H9 (cell line): ENCODE data around the gene AHNAK2. TPM values are rescaled to one million over a fixed set of nuclear protein-coding genes. Genes with fewer than 3 reads are reported as not detected.

Source experiments
- DNase-seq: peaks from one replicate; pipeline ENCODE4 v3.0.0-alpha.2; 2017
- H2AFZ ChIP-seq: one replicate; pipeline ENCODE4 v1.6.1; 2013; ENCODE audit warnings: mild to moderate bottlenecking, low read length, control low read depth, moderate library complexity
- H2AK5ac ChIP-seq: 2 replicates; pipeline ENCODE4 v1.6.1; 2013; ENCODE audit warnings: low read length, control low read depth, mixed read lengths; ENCODE audit not compliant: insufficient read length
- H2BK120ac ChIP-seq: one replicate; pipeline ENCODE4 v1.6.1; 2013; ENCODE audit warnings: low read depth, mild to moderate bottlenecking, low read length, control low read depth, inconsistent platforms; ENCODE audit not compliant: poor library complexity, severe bottlenecking
- H2BK12ac ChIP-seq: 2 replicates; pipeline ENCODE4 v1.6.1; 2013; ENCODE audit warnings: low read length, control low read depth, mixed read lengths, low read depth; ENCODE audit not compliant: insufficient read length
- H2BK15ac ChIP-seq: 2 replicates; pipeline ENCODE4 v1.6.1; 2013; ENCODE audit warnings: low read depth, low read length, control low read depth
- H2BK20ac ChIP-seq: one replicate; pipeline ENCODE4 v1.6.1; 2013; ENCODE audit warnings: low read depth, mild to moderate bottlenecking, low read length, control low read depth, inconsistent platforms; ENCODE audit not compliant: poor library complexity, severe bottlenecking
- H2BK5ac ChIP-seq: 2 replicates; pipeline ENCODE4 v1.6.1; 2013; ENCODE audit warnings: low read length, control low read depth, mixed read lengths; ENCODE audit not compliant: insufficient read length
- H3K14ac ChIP-seq: 2 replicates; pipeline ENCODE4 v1.6.1; 2013; ENCODE audit warnings: low read length, control low read depth; ENCODE audit not compliant: insufficient read depth
- H3K18ac ChIP-seq: 2 replicates; pipeline ENCODE4 v1.6.1; 2013; ENCODE audit warnings: low read depth, mild to moderate bottlenecking, mixed read lengths, low read length, control low read depth; ENCODE audit not compliant: insufficient read length
- H3K23ac ChIP-seq: 2 replicates; pipeline ENCODE4 v1.6.1; 2013; ENCODE audit warnings: low read length, control low read depth, mixed read lengths, low read depth; ENCODE audit not compliant: insufficient read length
- H3K23me2 ChIP-seq: 2 replicates; pipeline ENCODE4 v1.6.1; 2013; ENCODE audit warnings: low read depth, mild to moderate bottlenecking, mixed read lengths, low read length, control low read depth; ENCODE audit not compliant: insufficient read length, poor library complexity, severe bottlenecking
- H3K27ac ChIP-seq: 2 replicates; pipeline ENCODE4 v1.5.1; 2013; ENCODE audit warnings: low read length, control low read depth, mixed read lengths, low read depth; ENCODE audit not compliant: insufficient read length
- H3K27me3 ChIP-seq: 2 replicates; pipeline ENCODE4 v1.6.1; 2013; ENCODE audit warnings: low read length, control low read depth, inconsistent platforms; ENCODE audit not compliant: insufficient read depth
- H3K4ac ChIP-seq: 2 replicates; pipeline ENCODE4 v1.6.1; 2013; ENCODE audit warnings: low read depth, mild to moderate bottlenecking, control low read depth, inconsistent platforms, low read length, moderate library complexity
- H3K4me1 ChIP-seq: 2 replicates; pipeline ENCODE4 v1.6.1; 2013; ENCODE audit warnings: low read length, control low read depth, inconsistent platforms; ENCODE audit not compliant: insufficient read depth
- H3K4me2 ChIP-seq: 2 replicates; pipeline ENCODE4 v1.6.1; 2013; ENCODE audit warnings: low read length, control low read depth, mixed read lengths; ENCODE audit not compliant: insufficient read length, insufficient read depth
- H3K56ac ChIP-seq: 2 replicates; pipeline ENCODE4 v1.6.1; 2013; ENCODE audit warnings: low read depth, mild to moderate bottlenecking, mixed read lengths, low read length, control low read depth; ENCODE audit not compliant: insufficient read length
- H3K79me1 ChIP-seq: 2 replicates; pipeline ENCODE4 v1.6.1; 2013; ENCODE audit warnings: low read depth, mild to moderate bottlenecking, moderate library complexity, low read length, control low read depth, inconsistent platforms; ENCODE audit not compliant: insufficient read depth, poor library complexity, severe bottlenecking
- H3K79me2 ChIP-seq: 2 replicates; pipeline ENCODE4 v1.6.1; 2013; ENCODE audit warnings: low read length, control low read depth, inconsistent platforms; ENCODE audit not compliant: insufficient read depth
- H3K9ac ChIP-seq: 2 replicates; pipeline ENCODE4 v1.6.1; 2013; ENCODE audit warnings: low read length, control low read depth, mixed read lengths; ENCODE audit not compliant: insufficient read length; ENCODE audit errors: extremely low read depth
- H3K9me3 ChIP-seq: one replicate; pipeline ENCODE4 v1.6.1; 2013; ENCODE audit warnings: low read depth, low read length, inconsistent platforms; ENCODE audit not compliant: control insufficient read depth
- H3T11ph ChIP-seq: one replicate; pipeline ENCODE4 v1.6.1; 2013; ENCODE audit warnings: mild to moderate bottlenecking, low read length, control low read depth, inconsistent platforms
- H4K20me1 ChIP-seq: one replicate; pipeline ENCODE4 v1.6.1; 2013; ENCODE audit not compliant: control insufficient read depth, insufficient read length, insufficient read depth
- H4K5ac ChIP-seq: 2 replicates; pipeline ENCODE4 v1.6.1; 2013; ENCODE audit warnings: low read depth, mild to moderate bottlenecking, mixed read lengths, low read length, control low read depth; ENCODE audit not compliant: insufficient read length
- H4K8ac ChIP-seq: replicated peaks from 2 replicates; pipeline ENCODE4 v1.6.1; 2013; ENCODE audit warnings: low read length, control low read depth, mixed read lengths, low read depth; ENCODE audit not compliant: insufficient read length
- H4K91ac ChIP-seq: 2 replicates; pipeline ENCODE4 v1.6.1; 2013; ENCODE audit warnings: low read depth, mild to moderate bottlenecking, moderate library complexity, mixed read lengths, low read length, control low read depth; ENCODE audit not compliant: insufficient read length
- H3K27ac Mint-ChIP-seq, 3 experiments: 2 replicates in 2 of 3; 3 replicates in 1 of 3; pipeline ENCODE4 v1.8.0; 2020 to 2021; ENCODE audit warnings: mixed read lengths in 3 of 3, mild to moderate bottlenecking in 1 of 3, moderate library complexity in 1 of 3
- H3K27me3 Mint-ChIP-seq: 2 replicates; pipeline ENCODE4 v1.8.0; 2021; ENCODE audit warnings: low read depth, mild to moderate bottlenecking, moderate library complexity, mixed read lengths
- H3K36me3 Mint-ChIP-seq, 3 experiments: 2 replicates in 2 of 3; 3 replicates in 1 of 3; pipeline ENCODE4 v1.8.0; 2020 to 2021; ENCODE audit warnings: low read depth in 3 of 3, mixed read lengths in 3 of 3; ENCODE audit not compliant: insufficient read depth in 1 of 3
- H3K4me1 Mint-ChIP-seq, 2 experiments: 2 replicates each; pipeline ENCODE4 v1.8.0; 2020; ENCODE audit warnings: mixed read lengths in 2 of 2
- H3K4me3 Mint-ChIP-seq, 2 experiments: 2 replicates in 1 of 2; 3 replicates in 1 of 2; pipeline ENCODE4 v1.8.0; 2020 to 2021; ENCODE audit warnings: mild to moderate bottlenecking in 2 of 2, mixed read lengths in 2 of 2, moderate library complexity in 1 of 2
- H3K9me3 Mint-ChIP-seq, 2 experiments: 2 replicates in 1 of 2; 3 replicates in 1 of 2; pipeline ENCODE4 v1.8.0; 2020; ENCODE audit warnings: mild to moderate bottlenecking in 2 of 2, mixed read lengths in 2 of 2, moderate library complexity in 1 of 2
- CTCF ChIP-seq: fragments of 200-600 bp; sonication (generic); conservative IDR thresholded peaks from 3 replicates; pipeline ENCODE4 v1.8.0; 2021; ENCODE audit warnings: antibody characterized with exemption, mild to moderate bottlenecking
- WGBS: extraction: QIAGEN DNeasy Blood & Tissue Kit; methylation state at CpG from one replicate; pipeline ENCODE4 v1.1.7; 2013; ENCODE audit warnings: missing lambda C conversion rate, low lambda C conversion rate, mixed read lengths; ENCODE audit not compliant: insufficient read length; ENCODE audit errors: extremely low coverage; 5-methylcytosine and 5-hydroxymethylcytosine counted together
- total RNA-seq: library from RNA; stranded (reverse); gene quantifications from 2 replicates; pipeline ENCODE4 v1.2.1, GENCODE V29; 2021

AHNAK2 gene
- total RNA-seq, 1 experiment from 2014 or later = 2.8 TPM

- Histone ChIP-seq H2BK15ac (no peak overlapping the region), H4K8ac (no peak overlapping the region), H3K9me3 (no peaks in the 10 kb centered on the region), H3K79me2 (no peaks in the 10 kb centered on the region), H2BK12ac (no peak overlapping the region), H4K91ac (no peak overlapping the region), H3K14ac (no peak overlapping the region), H2AK5ac (no peak overlapping the region), H3K23me2 (peaks cover 6% of the 10 kb centered on the region), H3K18ac (no peak overlapping the region), H3K27me3 (no peaks in the 10 kb centered on the region; the same call in 1 of the 2 replicates), H3K4ac (no peak overlapping the region), H4K20me1 (no peaks in the 10 kb centered on the region), H3T11ph (no peak overlapping the region), H3K4me1 (peaks cover 3% of the 10 kb centered on the region; the same call in 1 of the 2 replicates), H3K23ac (no peak overlapping the region), H3K9ac (no peak overlapping the region), H3K27ac (no peak overlapping the region), H3K56ac (no peak overlapping the region), H4K5ac (no peak overlapping the region), H2AFZ (no peak overlapping the region), H2BK5ac (no peak overlapping the region), H3K4me2 (no peak overlapping the region), H2BK120ac (no peak overlapping the region), H3K79me1 (no peaks in the 10 kb centered on the region), H2BK20ac (no peak overlapping the region)
- DNase-seq = no peak
- WGBS = no CpG with 5 or more reads among the region's 13 CpGs
- H3K36me3 Mint-ChIP-seq = no peaks in the 10 kb centered on the region
- TF ChIP-seq CTCF = no peak
- H3K4me3 Mint-ChIP-seq = no peak overlapping the region
- H3K27me3 Mint-ChIP-seq = peaks cover 24% of the 10 kb centered on the region
- peaks cover 11 to 21% of the 10 kb centered on the region in 2 experiments for H3K4me1 Mint-ChIP-seq
- no peak overlapping the region for H3K27ac Mint-ChIP-seq
- no peaks in the 10 kb centered on the region for H3K9me3 Mint-ChIP-seq
Measured at GRCh38 chr14:104965561-104966231, 12.5 kb downstream of the AHNAK2 start.
